GM23338 (cell line): ENCODE data around the gene MEX3B. TPM values are rescaled to one million over a fixed set of nuclear protein-coding genes. Genes with fewer than 3 reads are reported as not detected.

Source experiments
- ATAC-seq: fragments of 200-7000 bp; cut with Tn5 transposase; 3 replicates; pipeline ENCODE4 v1.9.1; 2020
- DNase-seq: peaks from one replicate; pipeline ENCODE4 v3.0.0-alpha.2; 2015; ENCODE audit warnings: low spot score
- H2AFZ ChIP-seq: fragments of 200-600 bp; sonication (generic); 2 replicates; pipeline ENCODE4 v1.8.0; 2016; ENCODE audit warnings: antibody characterized with exemption, mild to moderate bottlenecking, moderate library complexity
- H3F3A ChIP-seq: fragments of 200-600 bp; sonication (generic); replicated peaks from 2 replicates; pipeline ENCODE4 v1.8.0; 2017; ENCODE audit warnings: antibody characterized with exemption, mixed run types, low read depth
- H3K27ac ChIP-seq: fragments of 200-600 bp; sonication (generic); 2 replicates; pipeline ENCODE4 v1.6.1; 2016; ENCODE audit warnings: low read depth
- H3K27me3 ChIP-seq: fragments of 200-600 bp; sonication (generic); 2 replicates; pipeline ENCODE4 v1.8.0; 2016; ENCODE audit warnings: mild to moderate bottlenecking, mixed run types, moderate library complexity; ENCODE audit not compliant: insufficient read depth
- H3K36me3 ChIP-seq: fragments of 200-600 bp; sonication (generic); 2 replicates; pipeline ENCODE4 v1.8.0; 2016; ENCODE audit warnings: mild to moderate bottlenecking; ENCODE audit not compliant: insufficient read depth
- H3K4me1 ChIP-seq: fragments of 200-600 bp; sonication (generic); 2 replicates; pipeline ENCODE4 v1.8.0; 2016; ENCODE audit warnings: mild to moderate bottlenecking, moderate library complexity; ENCODE audit not compliant: insufficient read depth
- H3K4me2 ChIP-seq: fragments of 200-600 bp; sonication (generic); 2 replicates; pipeline ENCODE4 v1.7.1; 2017; ENCODE audit warnings: mixed run types
- H3K4me3 ChIP-seq: fragments of 200-600 bp; sonication (generic); 2 replicates; pipeline ENCODE4 v1.6.1; 2016; ENCODE audit warnings: mixed run types
- H3K79me2 ChIP-seq: fragments of 200-600 bp; sonication (generic); replicated peaks from 2 replicates; pipeline ENCODE4 v1.8.0; 2017; ENCODE audit warnings: mild to moderate bottlenecking; ENCODE audit not compliant: insufficient read depth
- H3K9me2 ChIP-seq: fragments of 200-600 bp; sonication (generic); 2 replicates; pipeline ENCODE4 v1.8.0; 2017; ENCODE audit not compliant: insufficient read depth
- H4K20me1 ChIP-seq: fragments of 200-600 bp; sonication (generic); replicated peaks from 2 replicates; pipeline ENCODE4 v1.8.0; 2017; ENCODE audit warnings: mild to moderate bottlenecking; ENCODE audit not compliant: insufficient read depth
- H3K27ac Mint-ChIP-seq: 2 replicates; pipeline ENCODE4 v1.8.0; 2020; ENCODE audit warnings: inconsistent platforms, mild to moderate bottlenecking, moderate library complexity, mixed read lengths
- H3K27me3 Mint-ChIP-seq: 3 replicates; pipeline ENCODE4 v1.8.0; 2022; ENCODE audit warnings: low read depth, mild to moderate bottlenecking, moderate library complexity, mixed read lengths, inconsistent platforms; ENCODE audit not compliant: insufficient read depth, poor library complexity
- H3K36me3 Mint-ChIP-seq: 3 replicates; pipeline ENCODE4 v1.8.0; 2021; ENCODE audit warnings: low read depth, mild to moderate bottlenecking, inconsistent platforms, moderate library complexity, mixed read lengths
- H3K4me1 Mint-ChIP-seq: 3 replicates; pipeline ENCODE4 v1.8.0; 2020; ENCODE audit warnings: mild to moderate bottlenecking, inconsistent platforms, mixed read lengths
- H3K4me3 Mint-ChIP-seq: 3 replicates; pipeline ENCODE4 v1.8.0; 2021; ENCODE audit warnings: moderate library complexity, mild to moderate bottlenecking, inconsistent platforms, mixed read lengths
- H3K9me3 Mint-ChIP-seq: 3 replicates; pipeline ENCODE4 v1.8.0; 2020; ENCODE audit warnings: moderate library complexity, mild to moderate bottlenecking, inconsistent platforms, mixed read lengths
- CREB1 ChIP-seq: fragments of 250-450 bp; sonication (Bioruptor Pico); IDR thresholded peaks from 2 replicates; pipeline ENCODE4 v1.5.0; 2020; ENCODE audit warnings: low read depth, mild to moderate bottlenecking, moderate library complexity
- EZH2 ChIP-seq: fragments of 200-600 bp; sonication (generic); IDR thresholded peaks from one replicate; pipeline ENCODE4 v1.8.0; 2017; ENCODE audit warnings: antibody characterized with exemption, mild to moderate bottlenecking, low read depth; ENCODE audit not compliant: unreplicated experiment
- EZH2phosphoT487 ChIP-seq: fragments of 200-600 bp; sonication (generic); IDR thresholded peaks from one replicate; pipeline ENCODE4 v1.8.1; 2018; ENCODE audit warnings: antibody characterized with exemption; ENCODE audit not compliant: unreplicated experiment
- JUNB ChIP-seq: IDR thresholded peaks from one replicate; pipeline ENCODE4 v1.6.1; 2016; ENCODE audit warnings: antibody characterized with exemption; ENCODE audit not compliant: unreplicated experiment
- POLR2AphosphoS5 ChIP-seq: IDR thresholded peaks from 2 replicates; pipeline ENCODE4 v1.6.1; 2016; ENCODE audit warnings: antibody characterized with exemption, low read depth
- STAT1 ChIP-seq: IDR thresholded peaks from one replicate; pipeline ENCODE4 v1.6.1; 2016; ENCODE audit warnings: antibody characterized with exemption; ENCODE audit not compliant: unreplicated experiment
- ZNF114 ChIP-seq: fragments of 250-450 bp; sonication (Bioruptor Pico); IDR thresholded peaks from 2 replicates; pipeline ENCODE4 v1.5.0; 2020; ENCODE audit warnings: mild to moderate bottlenecking, moderate library complexity
- ZNF331 ChIP-seq: fragments of 250-450 bp; sonication (Bioruptor Pico); IDR thresholded peaks from 2 replicates; pipeline ENCODE4 v1.5.0; 2020; ENCODE audit warnings: low read depth, mild to moderate bottlenecking, moderate library complexity
- polyA plus RNA-seq: library from polyadenylated mRNA; unstranded; fragments of >200 nt; fragmentation: Nextera tagmentation; extraction: Ambion mirVana; gene quantifications from 2 replicates; pipeline ENCODE4 v1.2.1, GENCODE V29; 2016
- total RNA-seq: library from RNA; depleted of rRNA; stranded (reverse); fragments of >200 nt; shearing (Covaris generic); gene quantifications from 2 replicates; pipeline ENCODE4 v1.2.3, GENCODE V29; 2014
- TF ChIP-seq, protein P1 (sequence below): IDR thresholded peaks from one replicate; pipeline ENCODE4 v1.6.1; 2018; ENCODE audit warnings: antibody characterized with exemption; ENCODE audit not compliant: unreplicated experiment
- TF ChIP-seq, protein P2 (sequence below), 2 experiments: fragments of 200-600 bp in 1 of 2; sonication (generic) in 1 of 2; conservative IDR thresholded peaks; 2 replicates each; pipeline versions ENCODE4 v1.5.1 to v1.6.1; 2016 to 2017; ENCODE audit warnings: antibody characterized with exemption in 2 of 2, low read depth in 2 of 2, mild to moderate bottlenecking in 2 of 2, moderate library complexity in 1 of 2
- TF ChIP-seq, protein P3 (sequence below): IDR thresholded peaks from 2 replicates; pipeline ENCODE4 v1.6.1; 2016; ENCODE audit warnings: antibody characterized with exemption

MEX3B gene
- total and polyA plus RNA-seq, 2 experiments from 2014 or later = 5.3 to 15.7 TPM

DNA sequence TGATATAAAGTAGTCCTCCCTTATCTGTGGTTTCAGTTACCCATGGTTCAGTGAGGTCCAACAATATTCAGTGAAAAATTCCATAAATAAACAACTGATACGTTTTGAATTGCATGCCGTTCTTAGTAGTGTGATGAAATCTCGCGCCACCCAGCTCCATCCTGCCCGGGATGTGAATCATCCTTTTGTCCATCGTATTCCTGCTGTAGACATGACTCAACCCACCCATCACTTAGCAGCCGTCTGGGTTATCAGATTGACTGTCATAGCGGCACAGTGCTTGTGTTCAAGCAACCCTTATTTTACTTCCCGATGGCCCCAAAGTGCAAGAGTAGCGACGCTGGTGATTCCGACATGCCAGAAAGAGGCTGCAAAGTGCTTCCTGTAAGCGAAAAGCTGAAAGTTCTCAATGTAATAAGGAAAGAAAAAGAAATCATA is 48.0 kb upstream of the MEX3B start (continued):
- TF ChIP-seq, protein P1, sequence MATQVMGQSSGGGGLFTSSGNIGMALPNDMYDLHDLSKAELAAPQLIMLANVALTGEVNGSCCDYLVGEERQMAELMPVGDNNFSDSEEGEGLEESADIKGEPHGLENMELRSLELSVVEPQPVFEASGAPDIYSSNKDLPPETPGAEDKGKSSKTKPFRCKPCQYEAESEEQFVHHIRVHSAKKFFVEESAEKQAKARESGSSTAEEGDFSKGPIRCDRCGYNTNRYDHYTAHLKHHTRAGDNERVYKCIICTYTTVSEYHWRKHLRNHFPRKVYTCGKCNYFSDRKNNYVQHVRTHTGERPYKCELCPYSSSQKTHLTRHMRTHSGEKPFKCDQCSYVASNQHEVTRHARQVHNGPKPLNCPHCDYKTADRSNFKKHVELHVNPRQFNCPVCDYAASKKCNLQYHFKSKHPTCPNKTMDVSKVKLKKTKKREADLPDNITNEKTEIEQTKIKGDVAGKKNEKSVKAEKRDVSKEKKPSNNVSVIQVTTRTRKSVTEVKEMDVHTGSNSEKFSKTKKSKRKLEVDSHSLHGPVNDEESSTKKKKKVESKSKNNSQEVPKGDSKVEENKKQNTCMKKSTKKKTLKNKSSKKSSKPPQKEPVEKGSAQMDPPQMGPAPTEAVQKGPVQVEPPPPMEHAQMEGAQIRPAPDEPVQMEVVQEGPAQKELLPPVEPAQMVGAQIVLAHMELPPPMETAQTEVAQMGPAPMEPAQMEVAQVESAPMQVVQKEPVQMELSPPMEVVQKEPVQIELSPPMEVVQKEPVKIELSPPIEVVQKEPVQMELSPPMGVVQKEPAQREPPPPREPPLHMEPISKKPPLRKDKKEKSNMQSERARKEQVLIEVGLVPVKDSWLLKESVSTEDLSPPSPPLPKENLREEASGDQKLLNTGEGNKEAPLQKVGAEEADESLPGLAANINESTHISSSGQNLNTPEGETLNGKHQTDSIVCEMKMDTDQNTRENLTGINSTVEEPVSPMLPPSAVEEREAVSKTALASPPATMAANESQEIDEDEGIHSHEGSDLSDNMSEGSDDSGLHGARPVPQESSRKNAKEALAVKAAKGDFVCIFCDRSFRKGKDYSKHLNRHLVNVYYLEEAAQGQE = no peak
- TF ChIP-seq ZNF331 (CRISPR knock-in tag) (no peak), POLR2AphosphoS5 (no peak)
- TF ChIP-seq, protein P2, sequence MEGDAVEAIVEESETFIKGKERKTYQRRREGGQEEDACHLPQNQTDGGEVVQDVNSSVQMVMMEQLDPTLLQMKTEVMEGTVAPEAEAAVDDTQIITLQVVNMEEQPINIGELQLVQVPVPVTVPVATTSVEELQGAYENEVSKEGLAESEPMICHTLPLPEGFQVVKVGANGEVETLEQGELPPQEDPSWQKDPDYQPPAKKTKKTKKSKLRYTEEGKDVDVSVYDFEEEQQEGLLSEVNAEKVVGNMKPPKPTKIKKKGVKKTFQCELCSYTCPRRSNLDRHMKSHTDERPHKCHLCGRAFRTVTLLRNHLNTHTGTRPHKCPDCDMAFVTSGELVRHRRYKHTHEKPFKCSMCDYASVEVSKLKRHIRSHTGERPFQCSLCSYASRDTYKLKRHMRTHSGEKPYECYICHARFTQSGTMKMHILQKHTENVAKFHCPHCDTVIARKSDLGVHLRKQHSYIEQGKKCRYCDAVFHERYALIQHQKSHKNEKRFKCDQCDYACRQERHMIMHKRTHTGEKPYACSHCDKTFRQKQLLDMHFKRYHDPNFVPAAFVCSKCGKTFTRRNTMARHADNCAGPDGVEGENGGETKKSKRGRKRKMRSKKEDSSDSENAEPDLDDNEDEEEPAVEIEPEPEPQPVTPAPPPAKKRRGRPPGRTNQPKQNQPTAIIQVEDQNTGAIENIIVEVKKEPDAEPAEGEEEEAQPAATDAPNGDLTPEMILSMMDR (conservative IDR thresholded peaks at IDR 0.05; ENCODE audit: low read depth in 2 of 2) = no peak

DNA sequence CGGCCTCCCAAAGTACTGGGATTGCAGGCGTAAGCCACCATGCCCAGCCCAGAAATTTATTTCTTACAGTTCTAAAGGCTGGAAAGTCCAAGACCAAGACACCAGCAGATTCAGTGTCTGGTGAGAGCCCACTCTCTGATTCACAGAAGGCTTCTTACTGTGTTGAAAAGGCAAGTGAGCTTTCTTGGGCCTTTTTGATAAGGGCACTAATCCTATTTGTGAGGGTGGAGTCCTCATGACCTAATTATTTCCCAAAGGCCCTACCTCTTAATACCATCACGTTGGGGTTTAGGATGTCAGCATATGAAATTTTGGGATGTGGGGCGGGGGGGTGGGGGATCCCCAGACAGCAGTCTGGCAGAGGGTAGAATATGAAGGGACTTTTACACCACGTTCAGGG is 47.5 kb upstream of the MEX3B start:
- peaks cover 6% of the 10 kb centered on the region; the same call in 1 of the 2 replicates for H3K9me2 ChIP-seq
- H3K27ac ChIP-seq = no peak overlapping the region
- peaks cover 13% of the 10 kb centered on the region for H3K4me1 ChIP-seq
- H3K79me2 ChIP-seq = no peaks in the 10 kb centered on the region
- no peak for DNase-seq
- Mint-ChIP-seq H3K9me3 (no peaks in the 10 kb centered on the region), H3K4me1 (peaks cover 22% of the 10 kb centered on the region), H3K4me3 (no peak overlapping the region), H3K27ac (no peak overlapping the region), H3K27me3 (peaks cover 2% of the 10 kb centered on the region), H3K36me3 (no peaks in the 10 kb centered on the region)
- TF ChIP-seq, protein P2 (conservative IDR thresholded peaks at IDR 0.05; ENCODE audit: low read depth in 2 of 2) = no peak
- TF ChIP-seq EZH2phosphoT487 (no peak), EZH2 (no peak), JUNB (no peak), ZNF114 (CRISPR knock-in tag) (no peak), POLR2AphosphoS5 (no peak), STAT1 (no peak), CREB1 (CRISPR knock-in tag) (no peak)
- TF ChIP-seq, protein P1 = no peak
- TF ChIP-seq, protein P3, sequence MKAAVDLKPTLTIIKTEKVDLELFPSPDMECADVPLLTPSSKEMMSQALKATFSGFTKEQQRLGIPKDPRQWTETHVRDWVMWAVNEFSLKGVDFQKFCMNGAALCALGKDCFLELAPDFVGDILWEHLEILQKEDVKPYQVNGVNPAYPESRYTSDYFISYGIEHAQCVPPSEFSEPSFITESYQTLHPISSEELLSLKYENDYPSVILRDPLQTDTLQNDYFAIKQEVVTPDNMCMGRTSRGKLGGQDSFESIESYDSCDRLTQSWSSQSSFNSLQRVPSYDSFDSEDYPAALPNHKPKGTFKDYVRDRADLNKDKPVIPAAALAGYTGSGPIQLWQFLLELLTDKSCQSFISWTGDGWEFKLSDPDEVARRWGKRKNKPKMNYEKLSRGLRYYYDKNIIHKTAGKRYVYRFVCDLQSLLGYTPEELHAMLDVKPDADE = no peak
- no peak overlapping the region for H2AFZ ChIP-seq
- no peak for ATAC-seq
- H3K27me3 ChIP-seq = no peaks in the 10 kb centered on the region
- no peak overlapping the region for H3K4me3 ChIP-seq
- no peak overlapping the region for H3K4me2 ChIP-seq
- H3F3A ChIP-seq = no peaks in the 10 kb centered on the region
- H4K20me1 ChIP-seq = no peaks in the 10 kb centered on the region
- H3K36me3 ChIP-seq = no peaks in the 10 kb centered on the region
